Upper lobe of right lung (tissue), 1 donor: ENCODE data around the gene KCNE1. TPM values are rescaled to one million over a fixed set of nuclear protein-coding genes. Genes with fewer than 3 reads are reported as not detected.

Experiments
- ATAC-seq: fragments of 200-7000 bp; cut with Tn5 transposase; one replicate; pipeline ENCODE4 v1.9.1; 2020; ENCODE audit warnings: mild to moderate bottlenecking, moderate library complexity
- DNase-seq: peaks from one replicate; pipeline ENCODE4 v3.0.0-alpha.2; 2020
- H3K27ac ChIP-seq: fragments of 200-600 bp; one replicate; pipeline ENCODE4 v1.8.0; 2022
- H3K27me3 ChIP-seq: fragments of 200-600 bp; one replicate; pipeline ENCODE4 v1.8.0; 2022; ENCODE audit warnings: mild to moderate bottlenecking
- H3K36me3 ChIP-seq: fragments of 200-600 bp; one replicate; pipeline ENCODE4 v1.8.0; 2022
- H3K4me1 ChIP-seq: fragments of 200-600 bp; one replicate; pipeline ENCODE4 v1.8.0; 2022
- H3K4me3 ChIP-seq: fragments of 200-600 bp; one replicate; pipeline ENCODE4 v1.8.0; 2022; ENCODE audit warnings: mild to moderate bottlenecking
- H3K9me3 ChIP-seq: fragments of 200-600 bp; one replicate; pipeline ENCODE4 v1.8.0; 2022
- CTCF ChIP-seq: fragments of 200-600 bp; IDR thresholded peaks from one replicate; pipeline ENCODE4 v1.8.0; 2022; ENCODE audit warnings: antibody characterized with exemption
- intact Hi-C: fragments of 100-400 bp; cut with DNase I; formaldehyde crosslinking; loops from one replicate; pipeline ENCODE4 v1.11.0; 2022
- total RNA-seq: library from RNA; stranded (reverse); fragmentation: NEBNext Ultra II Directional; extraction: Animal tissue kit (Norgen Biotek cat#: 25700); gene quantifications from one replicate; pipeline ENCODE4 v1.2.1, GENCODE V29; 2021
- donor health status: DM: no; HTN: yes; CAD: no; lungs with severe emphysema.

KCNE1 gene
- total RNA-seq, 1 donor from 2014 or later, result 13.6 TPM

GRCh38 chr21:34518301-34518700 lies 6.3 kb upstream of the KCNE1 start:
- Histone ChIP-seq H3K27ac (no peak overlapping the region), H3K4me3 (no peak overlapping the region), H3K9me3 (no peaks in the 10 kb centered on the region), H3K36me3 (peaks cover 60% of the 10 kb centered on the region), H3K27me3 (no peaks in the 10 kb centered on the region), H3K4me1 (peaks cover 22% of the 10 kb centered on the region)
- DNase-seq, result no peak
- intact Hi-C loops, result no loop called here
- TF ChIP-seq CTCF, result no peak
- no peak for ATAC-seq

GRCh38 chr21:34517491-34518245 lies 5.7 kb upstream of the KCNE1 start:
- DNase-seq (no peak), ATAC-seq (peak; percentile 86)
- H3K4me1 ChIP-seq, result peaks cover 20% of the 10 kb centered on the region
- H3K36me3 ChIP-seq, result peaks cover 60% of the 10 kb centered on the region
- H3K27me3 ChIP-seq, result no peaks in the 10 kb centered on the region
- intact Hi-C loops, result no loop called here
- no peaks in the 10 kb centered on the region for H3K9me3 ChIP-seq
- TF ChIP-seq CTCF, result peak; percentile 37
- no peak overlapping the region for H3K4me3 ChIP-seq
- H3K27ac ChIP-seq, result no peak overlapping the region

- Histone ChIP-seq H3K9me3 (no peaks in the 10 kb centered on the region), H3K27me3 (no peaks in the 10 kb centered on the region), H3K36me3 (peaks cover 56% of the 10 kb centered on the region), H3K4me1 (peaks cover 18% of the 10 kb centered on the region), H3K4me3 (no peak overlapping the region), H3K27ac (no peak overlapping the region)
- no peak for TF ChIP-seq CTCF
- no peak for DNase-seq
- intact Hi-C loops, result no loop called here
- no peak for ATAC-seq
These were observed 5.0 kb upstream of the KCNE1 start for GRCh38 chr21:34517039-34517438.

GRCh38 chr21:34514576-34515115 lies 2.6 kb upstream of the KCNE1 start:
- DNase-seq (no peak), ATAC-seq (no peak)
- no peak for TF ChIP-seq CTCF
- H3K4me1 ChIP-seq, result peaks cover 9% of the 10 kb centered on the region
- H3K36me3 ChIP-seq, result peaks cover 34% of the 10 kb centered on the region
- H3K9me3 ChIP-seq, result no peaks in the 10 kb centered on the region
- intact Hi-C loops, result no loop called here
- H3K27ac ChIP-seq, result no peak overlapping the region
- no peaks in the 10 kb centered on the region for H3K27me3 ChIP-seq
- H3K4me3 ChIP-seq, result no peak overlapping the region

GRCh38 chr21:34513129-34513675 lies 1.2 kb upstream of the KCNE1 start:
- Histone ChIP-seq H3K4me3 (no peak overlapping the region), H3K9me3 (no peaks in the 10 kb centered on the region), H3K27ac (peak overlapping the region; percentile 81), H3K4me1 (peaks cover 9% of the 10 kb centered on the region), H3K36me3 (peaks cover 21% of the 10 kb centered on the region), H3K27me3 (no peaks in the 10 kb centered on the region)
- ATAC-seq, result peak; percentile 14
- DNase-seq, result no peak
- TF ChIP-seq CTCF, result no peak
- intact Hi-C loops, result no loop called here
